Measurements from ENCODE around the gene SLC49A3.

The SLC49A3 gene

GRCh38 chr4:664713-665231 is 24.2 kb downstream of the SLC49A3 start:
- no peak for DNase-seq

- peak; percentile 85 for DNase-seq
These were observed 25.2 kb downstream of the SLC49A3 start for GRCh38 chr4:663438-664428.

- DNase-seq: peak; percentile 16
These were observed 25.9 kb downstream of the SLC49A3 start for GRCh38 chr4:663046-663437.

GRCh38 chr4:661881-662761 is 26.8 kb downstream of the SLC49A3 start:
- DNase-seq: peak; percentile 15

GRCh38 chr4:661231-661630 is 27.7 kb downstream of the SLC49A3 start:
- peak; percentile 4 for DNase-seq

GRCh38 chr4:660401-660800 is 28.6 kb downstream of the SLC49A3 start:
- DNase-seq: peak; percentile 10

GRCh38 chr4:659851-660250 is 29.1 kb downstream of the SLC49A3 start:
- DNase-seq: no peak

- DNase-seq: peak; percentile 12
These were observed 30.0 kb downstream of the SLC49A3 start for GRCh38 chr4:658681-659667.

GRCh38 chr4:657834-658667 is 30.9 kb downstream of the SLC49A3 start:
- peak; percentile 13 for DNase-seq

- DNase-seq: peak; percentile 5
These were observed 31.6 kb downstream of the SLC49A3 start for GRCh38 chr4:657338-657833.

- DNase-seq: no peak
These were observed 32.3 kb downstream of the SLC49A3 start for GRCh38 chr4:656436-657337.

GRCh38 chr4:655464-656151 is 33.3 kb downstream of the SLC49A3 start:
- DNase-seq: no peak

- DNase-seq: no peak
These were observed 34.0 kb downstream of the SLC49A3 start for GRCh38 chr4:654871-655463.

- no peak for DNase-seq
These were observed 34.5 kb downstream of the SLC49A3 start for GRCh38 chr4:654503-654845.

- DNase-seq: no peak
These were observed 35.0 kb downstream of the SLC49A3 start for GRCh38 chr4:653831-654502.

- no peak for DNase-seq
These were observed 35.7 kb downstream of the SLC49A3 start for GRCh38 chr4:653080-653821.

- DNase-seq: no peak
These were observed 36.9 kb downstream of the SLC49A3 start for GRCh38 chr4:651884-652642.
